ENCODE results near the gene PTDSS2. TPM values are rescaled to one million over a fixed set of nuclear protein-coding genes. Genes with fewer than 3 reads are reported as not detected.
"Not testable (repeated sequence)": the region's sequence is repeated elsewhere in the genome, so short reads cannot be mapped to it uniquely, and the experiment has no call there.

PTDSS2 gene
- total RNA-seq, 1 donor from 2014 or later: 52.4 TPM

- TF ChIP-seq CTCF (conservative IDR thresholded peaks at IDR 0.05): no peak
- no peak overlapping the region for H3K4me3 Mint-ChIP-seq
These were observed 16.4 kb upstream of the PTDSS2 start for GRCh38 chr11:433641-434040.

GRCh38 chr11:434496-434895 lies 15.6 kb upstream of the PTDSS2 start:
- DNase-seq (ENCODE audit: low read depth, low spot score): no peak
- H3K27ac Mint-ChIP-seq (ENCODE audit: unreplicated experiment): no peak overlapping the region
- H3K4me1 Mint-ChIP-seq: no peaks in the 10 kb centered on the region
- no peaks in the 10 kb centered on the region for H3K27me3 Mint-ChIP-seq (ENCODE audit: low read depth)
- no peak overlapping the region for H3K4me3 Mint-ChIP-seq
- H3K9me3 Mint-ChIP-seq: peaks cover 3% of the 10 kb centered on the region
- no peaks in the 10 kb centered on the region for H3K36me3 Mint-ChIP-seq (ENCODE audit: low read depth)
- TF ChIP-seq CTCF (conservative IDR thresholded peaks at IDR 0.05): no peak

More at GRCh38 chr11:433641-434040, 16.4 kb upstream of the PTDSS2 start:
- Mint-ChIP-seq H3K36me3 (ENCODE audit: low read depth) (no peaks in the 10 kb centered on the region), H3K9me3 (peaks cover 3% of the 10 kb centered on the region), H3K27me3 (ENCODE audit: low read depth) (no peaks in the 10 kb centered on the region), H3K4me1 (no peaks in the 10 kb centered on the region), H3K27ac (ENCODE audit: unreplicated experiment) (no peak overlapping the region)
- no peak for DNase-seq (ENCODE audit: low read depth, low spot score)

- not testable (repeated sequence) for H3K9me3 Mint-ChIP-seq; H3K27me3 Mint-ChIP-seq (ENCODE audit: low read depth); H3K4me3 Mint-ChIP-seq; H3K4me1 Mint-ChIP-seq; H3K27ac Mint-ChIP-seq (ENCODE audit: unreplicated experiment); H3K36me3 Mint-ChIP-seq (ENCODE audit: low read depth); DNase-seq (ENCODE audit: low read depth, low spot score)
These were observed 14.9 kb upstream of the PTDSS2 start for GRCh38 chr11:434999-435740.

GRCh38 chr11:437228-437870 lies 12.7 kb upstream of the PTDSS2 start:
- no peaks in the 10 kb centered on the region for H3K4me1 Mint-ChIP-seq
- no peak overlapping the region for H3K27ac Mint-ChIP-seq (ENCODE audit: unreplicated experiment)
- no peak for TF ChIP-seq CTCF (conservative IDR thresholded peaks at IDR 0.05)
- H3K9me3 Mint-ChIP-seq: peaks cover 3% of the 10 kb centered on the region
- no peak overlapping the region for H3K4me3 Mint-ChIP-seq
- DNase-seq (ENCODE audit: low read depth, low spot score): no peak
- H3K36me3 Mint-ChIP-seq (ENCODE audit: low read depth): no peaks in the 10 kb centered on the region
- H3K27me3 Mint-ChIP-seq (ENCODE audit: low read depth): no peaks in the 10 kb centered on the region

- no peaks in the 10 kb centered on the region for H3K4me1 Mint-ChIP-seq
- DNase-seq (ENCODE audit: low read depth, low spot score): no peak
- no peak for TF ChIP-seq CTCF (conservative IDR thresholded peaks at IDR 0.05)
- no peak overlapping the region for H3K4me3 Mint-ChIP-seq
- H3K9me3 Mint-ChIP-seq: peaks cover 3% of the 10 kb centered on the region
- no peaks in the 10 kb centered on the region for H3K36me3 Mint-ChIP-seq (ENCODE audit: low read depth)
- no peak overlapping the region for H3K27ac Mint-ChIP-seq (ENCODE audit: unreplicated experiment)
- H3K27me3 Mint-ChIP-seq (ENCODE audit: low read depth): no peaks in the 10 kb centered on the region
These were observed 11.8 kb upstream of the PTDSS2 start for GRCh38 chr11:438101-438844.

Measured in neural crest cell (in vitro differentiated cells).